ENCODE data around the gene NOL4L.

The NOL4L gene

GRCh38 chr20:32435449-32436107 is 149.6 kb downstream of the NOL4L start:
- H3K9ac ChIP-seq (ENCODE audit: low read length): no peak overlapping the region
- H2AFZ ChIP-seq (ENCODE audit: low read depth, low read length, severe bottlenecking): no peak overlapping the region
- TF ChIP-seq CTCF (IDR thresholded peaks at IDR 0.05; ENCODE audit: insufficient read depth, low read length, poor library complexity, severe bottlenecking) (no peak), EZH2phosphoT487 (conservative IDR thresholded peaks at IDR 0.05; ENCODE audit: low read length) (no peak)
- no peaks in the 10 kb centered on the region for H3K9me2 ChIP-seq (replicated peaks; ENCODE audit: insufficient read depth, low read length)
- H3K79me2 ChIP-seq (ENCODE audit: insufficient read depth, low read length): no peaks in the 10 kb centered on the region
- H4K20me1 ChIP-seq (ENCODE audit: low read depth, low read length): no peaks in the 10 kb centered on the region
- no peaks in the 10 kb centered on the region for H3F3A ChIP-seq (ENCODE audit: insufficient read depth)
- no peak overlapping the region for H3K4me2 ChIP-seq (ENCODE audit: low read depth, low read length, poor library complexity, severe bottlenecking)
- H3K9me3 ChIP-seq (ENCODE audit: insufficient read depth, low read length): no peaks in the 10 kb centered on the region
- no peak overlapping the region for H3K4me3 ChIP-seq (ENCODE audit: insufficient read depth, low read length, poor library complexity, severe bottlenecking)
- H3K27me3 ChIP-seq (ENCODE audit: low read length): no peaks in the 10 kb centered on the region
- H3K27ac ChIP-seq (ENCODE audit: low read depth, low read length): no peak overlapping the region
- H3K36me3 ChIP-seq (ENCODE audit: low read length): peaks cover 16% of the 10 kb centered on the region; the same call in 1 of the 2 replicates

GRCh38 chr20:32434434-32434833 is 150.7 kb downstream of the NOL4L start:
- no peak overlapping the region for H3K9ac ChIP-seq (ENCODE audit: low read length)
- no peak overlapping the region for H3K4me3 ChIP-seq (ENCODE audit: insufficient read depth, low read length, poor library complexity, severe bottlenecking)
- no peak overlapping the region for H2AFZ ChIP-seq (ENCODE audit: low read depth, low read length, severe bottlenecking)
- H4K20me1 ChIP-seq (ENCODE audit: low read depth, low read length): no peaks in the 10 kb centered on the region
- peaks cover 16% of the 10 kb centered on the region; the same call in 1 of the 2 replicates for H3K36me3 ChIP-seq (ENCODE audit: low read length)
- H3K9me3 ChIP-seq (ENCODE audit: insufficient read depth, low read length): no peaks in the 10 kb centered on the region
- no peaks in the 10 kb centered on the region for H3K27me3 ChIP-seq (ENCODE audit: low read length)
- H3K27ac ChIP-seq (ENCODE audit: low read depth, low read length): no peak overlapping the region
- no peaks in the 10 kb centered on the region for H3K79me2 ChIP-seq (ENCODE audit: insufficient read depth, low read length)
- TF ChIP-seq EZH2phosphoT487 (conservative IDR thresholded peaks at IDR 0.05; ENCODE audit: low read length) (no peak), CTCF (IDR thresholded peaks at IDR 0.05; ENCODE audit: insufficient read depth, low read length, poor library complexity, severe bottlenecking) (no peak)
- H3K4me2 ChIP-seq (ENCODE audit: low read depth, low read length, poor library complexity, severe bottlenecking): no peak overlapping the region
- no peaks in the 10 kb centered on the region for H3F3A ChIP-seq (ENCODE audit: insufficient read depth)
- no peaks in the 10 kb centered on the region for H3K9me2 ChIP-seq (replicated peaks; ENCODE audit: insufficient read depth, low read length)

GRCh38 chr20:32433311-32434021 is 151.7 kb downstream of the NOL4L start:
- Histone ChIP-seq H3F3A (ENCODE audit: insufficient read depth) (no peaks in the 10 kb centered on the region), H3K36me3 (ENCODE audit: low read length) (peaks cover 20% of the 10 kb centered on the region; the same call in 1 of the 2 replicates), H3K79me2 (ENCODE audit: insufficient read depth, low read length) (no peaks in the 10 kb centered on the region), H3K27me3 (ENCODE audit: low read length) (no peaks in the 10 kb centered on the region), H3K4me2 (ENCODE audit: low read depth, low read length, poor library complexity, severe bottlenecking) (no peak overlapping the region), H3K9me2 (replicated peaks; ENCODE audit: insufficient read depth, low read length) (no peaks in the 10 kb centered on the region), H3K9ac (ENCODE audit: low read length) (no peak overlapping the region), H3K4me3 (ENCODE audit: insufficient read depth, low read length, poor library complexity, severe bottlenecking) (no peak overlapping the region), H4K20me1 (ENCODE audit: low read depth, low read length) (no peaks in the 10 kb centered on the region), H3K27ac (ENCODE audit: low read depth, low read length) (no peak overlapping the region), H3K9me3 (ENCODE audit: insufficient read depth, low read length) (no peaks in the 10 kb centered on the region), H2AFZ (ENCODE audit: low read depth, low read length, severe bottlenecking) (no peak overlapping the region)
- no peak for TF ChIP-seq EZH2phosphoT487 (conservative IDR thresholded peaks at IDR 0.05; ENCODE audit: low read length)
- TF ChIP-seq CTCF (IDR thresholded peaks at IDR 0.05; ENCODE audit: insufficient read depth, low read length, poor library complexity, severe bottlenecking): no peak
